ENCODE measurements around the gene KLHL36.

GRCh38 chr16:84633622-84634021, 14.7 kb upstream of the KLHL36 start:
- no peak for TF ChIP-seq POLR2A (IDR thresholded peaks at IDR 0.05)
- no peak for TF ChIP-seq CTCF (IDR thresholded peaks at IDR 0.05 in 4 of 5, conservative IDR thresholded peaks at IDR 0.05 in 1 of 5)
